IPS-18c (cell line): ENCODE measurements around the gene FCRLB.
"Not testable (repeated sequence)": the region's sequence is repeated elsewhere in the genome, so short reads cannot be mapped to it uniquely, and the experiment has no call there.

ENCODE experiments used
- H3K4me3 ChIP-seq: 2 replicates; pipeline ENCODE4 v1.7.0; 2013; ENCODE audit warnings: low read depth, mild to moderate bottlenecking, low read length, moderate library complexity; ENCODE audit not compliant: insufficient read depth
- H3K9me3 ChIP-seq: one replicate; pipeline ENCODE4 v1.6.1; 2013; ENCODE audit warnings: mild to moderate bottlenecking, low read length, moderate library complexity; ENCODE audit not compliant: control insufficient read depth, insufficient read depth

FCRLB gene, protein sequence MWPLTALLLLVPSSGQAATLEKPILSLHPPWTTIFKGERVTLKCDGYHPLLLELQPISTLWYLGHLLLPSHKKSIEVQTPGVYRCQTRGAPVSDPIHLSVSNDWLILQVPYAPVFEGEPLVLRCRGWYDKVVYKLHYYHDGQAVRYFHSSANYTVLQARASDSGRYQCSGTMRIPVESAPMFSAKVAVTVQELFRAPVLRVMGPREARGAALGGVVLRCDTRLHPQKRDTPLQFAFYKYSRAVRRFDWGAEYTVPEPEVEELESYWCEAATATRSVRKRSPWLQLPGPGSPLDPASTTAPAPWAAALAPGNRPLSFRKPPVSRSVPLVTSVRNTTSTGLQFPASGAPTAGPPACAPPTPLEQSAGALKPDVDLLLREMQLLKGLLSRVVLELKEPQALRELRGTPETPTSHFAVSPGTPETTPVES

DNA sequence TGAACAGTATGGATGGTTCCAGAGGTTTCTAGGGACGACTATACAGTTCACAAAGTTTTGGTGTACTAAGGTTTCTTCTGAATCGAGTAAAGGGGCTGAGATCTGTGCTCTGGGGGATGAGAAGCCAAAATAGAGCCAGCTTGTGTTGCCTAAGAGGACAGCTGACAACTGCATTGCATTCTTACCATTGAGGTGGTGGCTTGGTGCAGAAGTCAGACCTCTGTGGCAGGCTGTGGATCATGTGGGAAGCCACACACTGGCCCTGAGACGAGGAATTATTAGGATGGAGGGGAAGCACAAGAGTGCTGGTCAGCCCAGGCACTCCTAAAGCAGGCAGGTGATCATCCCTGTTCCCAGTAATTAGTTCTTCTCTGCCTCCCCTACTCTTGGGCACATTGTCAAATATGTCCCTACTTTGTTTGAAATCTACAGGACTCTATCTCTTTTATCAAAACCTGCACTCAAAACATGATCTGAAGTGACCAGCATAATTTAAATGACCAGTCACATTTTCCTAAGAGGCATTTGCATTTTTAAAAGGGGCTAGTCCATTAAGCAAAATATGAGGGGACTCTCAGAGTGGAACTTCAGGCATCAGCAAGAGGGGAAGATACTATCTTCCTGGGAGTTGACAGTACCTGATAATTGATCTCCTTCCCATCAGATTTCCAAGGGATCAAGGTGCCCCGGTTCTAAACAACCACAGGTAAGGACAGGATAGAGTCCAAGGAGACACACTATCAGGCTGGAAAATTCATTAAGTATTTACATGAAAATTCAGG, at the start of gene FCRLB:
Gene FCRLB (plus strand): TSS at position 589 of the 782 bp plus-strand sequence. CDS start 1,129 bp downstream, outside the sequence.
- H3K4me3 ChIP-seq, result peak within 1 kb of the TSS; percentile 6; the same call in 1 of the 2 replicates
- no peaks in the 10 kb centered on the region for H3K9me3 ChIP-seq

DNA sequence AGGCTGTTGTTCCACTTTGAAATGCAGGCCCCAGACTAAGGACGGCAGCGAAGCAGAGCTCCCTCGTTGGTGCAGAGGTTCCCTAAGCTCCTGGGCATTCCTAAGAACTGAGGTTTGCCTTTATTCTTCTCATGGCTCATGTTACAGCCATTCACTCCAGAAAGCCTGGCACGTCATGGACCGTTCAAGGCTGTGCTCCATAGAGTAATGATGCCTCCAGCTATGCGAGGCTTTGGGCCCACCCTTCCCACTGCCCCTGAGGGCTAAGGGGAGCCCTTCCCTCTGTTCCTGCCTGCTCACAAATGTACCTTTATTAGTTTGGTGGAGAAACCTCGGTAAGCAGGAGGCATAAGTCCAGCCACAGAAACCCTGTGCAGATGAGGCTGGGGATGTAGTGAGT, 47.9 kb upstream of the FCRLB start:
- H3K4me3 ChIP-seq, H3K9me3 ChIP-seq: not testable (repeated sequence)

DNA sequence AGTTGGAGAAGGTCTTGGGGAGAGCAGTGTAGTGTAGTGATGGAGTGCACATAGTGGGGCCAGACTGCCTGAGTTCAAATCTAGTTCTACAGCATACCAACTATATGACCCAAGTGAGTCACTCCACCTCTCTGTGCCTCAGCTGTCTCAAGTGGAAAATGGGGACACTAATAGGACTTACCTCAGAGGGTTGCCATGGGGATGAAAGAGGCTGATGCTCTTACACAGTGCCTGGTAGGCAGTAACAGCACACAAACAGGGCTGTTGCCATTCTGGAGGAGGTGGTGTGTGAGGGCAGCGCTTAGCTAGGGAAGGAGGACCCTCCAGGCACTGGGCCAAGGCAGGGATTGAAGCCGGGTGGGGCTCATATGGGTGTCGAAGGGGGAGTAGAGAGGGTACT, 46.9 kb upstream of the FCRLB start:
- H3K4me3 ChIP-seq, H3K9me3 ChIP-seq: not testable (repeated sequence)

DNA sequence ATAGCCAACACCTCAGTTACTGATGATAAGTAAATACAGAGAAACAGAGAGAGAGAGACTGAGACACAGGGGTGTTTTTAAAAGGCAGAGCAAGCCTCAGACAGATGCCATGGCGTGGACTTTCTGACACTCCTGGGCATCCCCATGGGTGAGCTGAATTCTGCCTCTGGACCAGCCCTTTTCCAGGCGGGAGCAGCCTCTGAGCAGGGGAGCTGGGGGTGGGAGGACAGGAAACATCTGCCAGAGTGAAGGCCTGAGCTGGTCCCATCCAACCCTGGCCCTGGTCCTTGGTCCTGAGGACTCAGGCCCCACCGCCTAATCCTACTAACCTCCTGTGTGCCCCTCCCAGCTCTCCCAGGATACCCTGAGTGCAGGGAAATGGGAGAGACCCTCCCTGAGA, 46.4 kb upstream of the FCRLB start:
- not testable (repeated sequence) for H3K9me3 ChIP-seq, H3K4me3 ChIP-seq

DNA sequence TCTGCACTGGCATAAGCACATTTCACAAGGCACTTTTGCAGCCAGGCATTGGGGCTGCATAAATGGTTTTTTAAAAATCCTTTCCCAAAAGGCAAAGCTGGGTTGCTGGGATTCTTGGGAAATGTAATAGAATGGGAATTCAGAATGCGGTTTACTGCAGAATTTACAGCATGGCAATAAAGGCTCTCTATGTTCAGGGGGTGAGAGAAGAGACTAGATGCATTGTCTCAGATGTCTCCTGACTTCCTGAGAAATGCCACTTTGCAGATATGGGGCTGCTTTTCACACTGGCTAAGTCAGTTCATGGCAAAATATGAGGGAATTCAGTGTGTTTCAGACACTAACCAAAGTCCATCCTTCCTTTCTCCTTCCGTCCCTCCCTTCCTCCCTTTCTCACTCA, 44.9 kb upstream of the FCRLB start:
- Histone ChIP-seq H3K4me3 (no peak overlapping the region), H3K9me3 (peaks cover 3% of the 10 kb centered on the region)

DNA sequence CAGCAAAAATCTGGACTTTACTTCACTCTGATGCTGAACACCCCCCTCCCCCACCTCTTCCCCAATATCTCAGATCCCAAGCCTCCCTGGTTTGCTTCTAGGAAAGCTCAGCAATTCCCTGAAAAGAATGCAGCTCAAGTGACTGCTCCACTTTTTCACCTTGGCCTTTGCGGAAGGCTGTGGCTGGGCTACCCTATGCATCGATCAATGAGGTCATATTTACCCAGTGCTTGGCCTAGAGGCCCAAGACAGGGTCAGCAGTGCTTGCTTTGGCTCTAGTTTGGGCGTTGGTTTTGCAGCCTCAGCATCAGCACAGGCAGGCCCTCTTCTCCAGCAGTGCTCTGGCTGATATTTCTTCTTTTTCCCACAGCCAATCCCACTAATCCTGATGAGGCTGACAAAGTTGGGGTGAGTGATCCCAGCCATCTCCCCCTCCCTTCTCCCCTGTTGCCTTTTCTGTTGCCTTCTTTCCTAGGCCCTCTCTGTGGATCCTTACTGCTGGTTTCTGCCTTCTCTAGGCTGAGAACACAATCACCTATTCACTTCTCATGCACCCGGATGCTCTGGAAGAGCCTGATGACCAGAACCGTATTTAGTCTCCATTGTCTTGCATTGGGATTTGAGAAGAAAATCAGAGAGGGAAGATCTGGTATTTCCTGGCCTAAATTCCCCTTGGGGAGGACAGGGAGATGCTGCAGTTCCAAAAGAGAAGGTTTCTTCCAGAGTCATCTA, 44.2 kb upstream of the FCRLB start:
- peaks cover 3% of the 10 kb centered on the region for H3K9me3 ChIP-seq
- H3K4me3 ChIP-seq, result no peak overlapping the region

DNA sequence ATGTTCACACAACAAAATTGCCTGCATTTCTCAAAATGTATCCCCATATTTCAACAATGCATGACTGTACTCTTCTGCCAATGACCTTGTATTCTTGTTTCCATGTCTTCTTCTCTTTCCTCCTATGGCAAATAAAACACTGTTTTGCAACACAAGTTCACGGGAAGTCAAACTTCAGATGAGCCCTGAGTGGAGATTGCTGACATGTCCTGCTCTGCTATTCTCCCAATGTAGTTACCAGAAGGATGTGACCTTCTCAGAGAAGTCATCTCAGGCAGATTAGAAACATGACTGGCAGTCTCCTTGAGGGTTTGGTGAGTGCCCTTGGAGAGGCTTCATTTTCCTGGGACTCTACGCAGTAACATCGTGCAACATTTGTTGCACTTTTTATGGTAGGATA, 42.8 kb upstream of the FCRLB start:
- H3K9me3 ChIP-seq, result peaks cover 3% of the 10 kb centered on the region
- H3K4me3 ChIP-seq, result no peak overlapping the region

DNA sequence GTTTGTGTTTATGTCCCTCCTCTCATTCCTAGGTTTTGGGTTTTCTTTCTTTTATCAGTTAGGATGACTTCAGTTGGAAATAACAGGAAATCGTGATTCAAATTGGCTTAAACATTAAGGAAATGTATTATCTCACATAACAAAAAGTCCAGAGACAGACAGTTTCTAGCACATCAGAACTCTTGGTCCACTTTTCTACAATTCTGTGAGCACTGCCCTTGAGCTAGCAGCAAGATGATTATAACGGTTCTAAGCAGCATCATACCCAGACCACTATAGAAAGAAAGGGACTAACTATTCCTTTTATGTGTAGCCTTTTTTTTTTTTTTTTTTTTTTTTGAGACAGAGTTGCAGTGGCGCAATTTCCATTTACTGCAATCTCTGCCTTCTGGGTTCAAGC, 39.5 kb upstream of the FCRLB start:
- Histone ChIP-seq H3K9me3 (peaks cover 1% of the 10 kb centered on the region), H3K4me3 (no peak overlapping the region)

DNA sequence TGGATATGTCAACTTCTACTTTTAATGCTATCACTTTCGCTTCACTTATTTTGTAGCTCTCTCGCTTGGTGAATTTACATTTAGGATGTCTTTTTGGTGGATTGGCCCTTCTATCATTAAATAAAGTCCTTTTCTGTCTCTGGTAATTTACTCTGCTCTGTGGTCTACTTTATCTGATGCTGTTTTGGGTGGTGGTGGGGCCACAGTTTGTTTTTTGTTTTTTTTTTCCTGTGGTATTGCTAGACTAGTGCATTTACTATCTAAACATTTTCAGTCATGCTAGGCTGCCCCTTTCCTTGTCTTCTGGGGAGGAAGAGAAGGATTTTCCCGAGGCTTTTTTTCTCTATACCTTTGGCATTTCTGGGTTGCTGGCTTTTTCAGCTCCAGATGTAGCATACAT, 32.4 kb upstream of the FCRLB start:
- Histone ChIP-seq H3K4me3 (no peak overlapping the region), H3K9me3 (no peaks in the 10 kb centered on the region)

DNA sequence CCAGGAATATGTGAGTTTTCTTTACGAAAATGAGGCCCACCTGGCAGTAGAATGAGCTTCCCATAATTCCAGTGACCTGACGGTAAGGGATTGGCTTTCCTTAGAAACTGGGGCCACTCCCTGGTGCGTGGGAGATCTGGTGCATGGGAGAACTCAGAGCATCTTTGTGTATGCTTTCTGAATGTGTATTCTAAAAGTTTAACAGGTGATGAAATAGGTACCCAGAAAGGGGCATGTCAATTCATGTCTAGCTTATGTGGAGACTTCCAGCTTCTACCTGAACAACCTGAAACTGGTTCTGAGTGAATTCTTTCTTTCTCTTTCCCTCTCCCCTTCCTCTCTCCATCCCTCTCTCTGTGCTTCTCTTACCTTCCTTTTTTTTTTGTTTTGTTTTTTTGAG, 29.5 kb upstream of the FCRLB start:
- H3K9me3 ChIP-seq, result no peaks in the 10 kb centered on the region

DNA sequence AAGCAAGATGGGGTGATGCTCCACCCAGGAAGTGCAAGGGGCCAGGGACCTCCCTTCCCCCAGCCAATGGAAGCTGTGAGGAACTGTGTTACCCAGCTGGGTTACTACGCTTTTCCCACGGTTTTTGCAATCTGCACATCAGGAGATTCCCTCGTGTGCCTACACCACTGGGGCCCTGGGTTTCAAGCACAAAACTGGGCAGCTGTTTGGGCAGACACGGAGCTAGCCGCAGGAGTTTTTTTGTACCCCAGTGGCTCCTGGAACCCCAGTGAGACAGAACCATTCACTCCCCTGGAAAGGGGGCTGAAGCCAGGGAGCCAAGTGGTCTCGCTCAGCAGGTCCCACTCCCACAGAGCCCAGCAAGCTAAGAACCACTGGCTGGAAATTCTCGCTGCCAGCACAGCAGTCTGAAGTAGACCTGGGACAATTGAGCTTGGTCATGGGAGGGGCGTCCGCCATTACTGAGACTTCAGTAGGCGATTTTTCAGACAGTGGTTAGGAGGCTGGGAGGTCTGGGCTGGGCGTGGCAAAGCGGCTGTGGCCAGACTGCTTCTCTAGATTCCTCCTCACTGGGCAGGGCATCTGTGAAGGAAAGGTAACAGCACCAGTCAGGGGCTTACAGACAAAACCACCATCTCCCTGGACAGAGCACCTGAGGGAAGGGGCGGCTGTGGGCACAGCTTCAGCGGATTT, 28.2 kb upstream of the FCRLB start:
- H3K9me3 ChIP-seq, H3K4me3 ChIP-seq: not testable (repeated sequence)

More for the DNA sequence above, 29.5 kb upstream of the FCRLB start:
- H3K4me3 ChIP-seq, result no peak overlapping the region

DNA sequence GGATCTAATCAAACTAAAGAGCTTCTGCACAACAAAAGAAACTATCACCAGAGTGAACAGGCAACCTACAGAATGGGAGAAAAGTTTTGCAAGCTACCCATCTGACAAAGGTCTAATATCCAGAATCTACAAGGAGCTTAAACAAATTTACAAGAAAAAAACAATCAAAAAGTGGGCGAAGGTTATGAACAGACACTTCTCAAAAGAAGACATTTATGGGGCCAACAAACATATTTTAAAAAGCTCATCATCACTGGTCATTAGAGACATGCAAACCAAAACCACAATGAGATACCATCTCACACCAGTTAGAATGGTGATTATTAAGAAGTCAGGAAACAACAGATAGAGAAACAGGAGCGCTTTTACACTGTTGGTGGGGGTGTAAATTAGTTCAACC, 23.0 kb upstream of the FCRLB start:
- not testable (repeated sequence) for H3K9me3 ChIP-seq, H3K4me3 ChIP-seq

DNA sequence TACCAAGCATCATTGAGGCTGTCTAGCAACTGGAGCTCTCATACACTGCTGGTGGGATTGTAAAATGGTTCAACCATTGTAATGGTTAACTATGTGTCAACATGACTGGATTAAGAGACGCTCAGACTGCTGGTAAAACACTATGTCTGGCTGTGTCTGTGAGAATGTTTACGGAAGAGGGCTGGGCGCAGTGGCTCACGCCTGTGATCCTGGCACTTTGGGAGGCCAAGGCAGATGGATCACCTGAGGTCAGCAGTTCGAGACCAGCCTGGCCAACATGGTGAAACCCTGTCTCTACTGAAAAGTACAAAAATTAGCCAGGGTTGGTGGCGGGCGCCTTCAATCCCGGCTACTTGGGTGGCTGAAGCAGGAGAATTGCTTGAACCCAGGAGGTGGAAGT, 19.1 kb upstream of the FCRLB start:
- Histone ChIP-seq H3K4me3 (no peak overlapping the region), H3K9me3 (no peaks in the 10 kb centered on the region)

DNA sequence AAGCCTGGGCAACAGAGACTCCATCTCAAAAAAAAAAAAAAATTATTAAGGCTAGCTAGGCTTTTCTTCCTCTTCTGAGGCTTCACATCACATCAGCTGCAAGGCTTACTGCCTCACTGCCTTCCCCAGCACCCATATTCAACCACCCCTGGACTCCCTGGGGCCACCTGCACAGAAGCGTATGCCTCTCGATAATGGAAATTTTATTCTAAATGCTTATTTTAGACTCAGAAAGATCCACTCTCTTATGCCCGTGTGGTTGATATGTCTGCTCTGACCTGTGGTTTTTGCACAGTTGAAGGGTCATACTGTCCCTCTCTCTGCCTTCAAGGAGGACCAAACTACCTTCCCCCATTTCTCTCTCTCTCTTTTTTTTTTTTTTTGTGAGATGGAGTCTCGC, 15.8 kb upstream of the FCRLB start:
- H3K4me3 ChIP-seq, result no peak overlapping the region

DNA sequence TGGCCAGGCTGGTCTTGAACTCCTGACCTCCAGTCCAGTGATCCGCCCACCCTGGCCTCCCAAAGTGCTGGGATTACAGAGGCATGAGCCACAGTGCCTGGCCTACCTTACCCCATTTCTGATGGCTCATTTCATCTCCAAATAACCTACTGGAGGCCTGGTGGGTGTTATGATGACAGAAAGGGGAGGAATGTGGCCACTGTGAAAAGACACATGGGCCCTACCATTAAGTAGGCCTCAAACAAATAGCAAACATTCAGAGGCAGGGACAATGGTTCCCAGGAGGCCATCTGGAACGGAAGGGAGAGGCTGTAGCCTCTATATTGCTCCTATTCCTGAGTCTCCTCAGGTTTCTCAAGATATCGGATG, 15.2 kb upstream of the FCRLB start:
- no peaks in the 10 kb centered on the region for H3K9me3 ChIP-seq
- H3K4me3 ChIP-seq, result no peak overlapping the region

More for the DNA sequence above, 15.8 kb upstream of the FCRLB start:
- H3K9me3 ChIP-seq, result no peaks in the 10 kb centered on the region

DNA sequence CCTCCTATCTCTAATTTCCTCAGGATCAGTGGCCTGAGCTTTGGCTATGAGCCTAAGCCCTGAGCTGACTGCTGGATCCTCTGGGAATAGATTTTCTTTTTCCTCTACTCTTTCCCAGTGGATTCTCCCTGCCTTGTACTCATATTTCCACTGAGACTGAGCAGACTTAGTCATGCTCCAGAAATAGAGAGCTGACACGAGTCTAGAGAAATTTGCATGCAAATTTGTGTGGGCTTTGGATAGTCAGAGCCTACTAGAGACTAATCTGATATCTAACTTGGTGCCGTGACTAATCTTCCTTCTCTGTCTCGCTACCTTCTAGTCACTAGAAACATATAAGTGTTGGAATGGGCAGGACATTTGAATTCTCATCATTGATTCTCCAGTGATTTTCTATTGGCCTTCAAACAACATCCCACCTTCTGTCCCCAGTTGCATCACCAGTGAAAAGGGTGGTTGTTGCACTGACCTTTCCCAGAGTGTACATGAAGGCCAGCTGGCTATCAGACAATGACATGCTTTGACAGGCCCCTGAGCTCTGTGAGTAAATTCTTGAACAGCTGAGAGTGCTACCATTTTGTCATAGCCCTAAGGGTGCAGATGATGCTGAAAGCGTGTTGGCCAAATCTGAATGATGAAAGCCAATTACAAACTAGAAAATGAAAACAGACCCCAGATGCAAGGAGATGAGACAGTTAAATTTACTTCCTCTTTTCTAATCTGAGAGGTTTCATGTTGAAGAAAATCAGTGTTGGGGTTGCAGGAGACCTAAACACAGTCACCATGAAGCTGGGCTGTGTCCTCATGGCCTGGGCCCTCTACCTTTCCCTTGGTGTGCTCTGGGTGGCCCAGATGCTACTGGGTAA, 14.6 kb upstream of the FCRLB start, which contains the start of gene FCRLA:
Gene FCRLA (plus strand): TSS at position 748 of the 866 bp plus-strand sequence. CDS start 36 bp downstream, at position 784.
- H3K4me3 ChIP-seq, result no peak within 1 kb of the TSS
- no peaks in the 10 kb centered on the region for H3K9me3 ChIP-seq
